NCI-H1105 treated with DMSO at 0.1 percent for 48 hours (cell line): ENCODE data around the gene TBC1D22A.
"Not testable (repeated sequence)": the region's sequence is repeated elsewhere in the genome, so short reads cannot be mapped to it uniquely, and the experiment has no call there.

ENCODE experiments used
- DNase-seq: peaks from one replicate; lab custom pipeline; 2025; lab: John Stamatoyannopoulos, UW

TBC1D22A gene

DNA sequence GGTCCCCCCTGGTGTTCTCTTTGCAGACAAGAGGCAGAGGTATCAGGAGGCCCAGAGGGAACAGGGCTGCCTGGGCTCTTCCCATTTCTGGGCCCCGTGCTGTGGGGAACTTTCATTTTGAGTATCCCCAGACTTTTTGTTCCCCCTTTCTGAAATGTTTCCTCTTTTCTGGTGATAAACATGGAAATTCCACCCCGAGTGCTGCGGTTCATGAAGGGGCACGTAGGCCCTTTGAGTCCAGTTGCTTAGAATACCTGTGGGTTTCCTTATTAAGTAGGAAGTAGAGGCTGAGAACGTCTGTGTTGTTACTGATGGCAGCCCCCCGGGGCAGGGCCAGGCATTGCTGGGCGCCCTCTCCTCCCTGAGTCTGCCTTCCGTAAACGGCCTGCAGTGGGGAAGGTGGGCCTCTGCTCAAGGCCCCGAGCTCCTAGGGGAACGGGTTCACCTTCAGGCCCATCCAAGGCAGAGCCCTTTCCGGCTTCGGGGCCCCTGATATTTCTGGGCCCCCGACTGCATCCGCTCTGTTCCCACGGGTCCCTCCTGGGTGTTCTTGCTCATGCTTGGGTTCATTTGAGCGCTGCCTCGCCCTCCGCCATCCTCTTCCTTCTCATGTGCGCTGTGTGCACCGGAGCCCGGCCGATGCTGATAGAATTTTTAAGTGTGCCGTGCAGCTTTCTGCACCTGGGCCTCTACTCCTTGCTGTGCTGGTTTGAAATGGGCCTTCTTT, 12.0 kb downstream of the TBC1D22A start:
- no peak for DNase-seq

DNA sequence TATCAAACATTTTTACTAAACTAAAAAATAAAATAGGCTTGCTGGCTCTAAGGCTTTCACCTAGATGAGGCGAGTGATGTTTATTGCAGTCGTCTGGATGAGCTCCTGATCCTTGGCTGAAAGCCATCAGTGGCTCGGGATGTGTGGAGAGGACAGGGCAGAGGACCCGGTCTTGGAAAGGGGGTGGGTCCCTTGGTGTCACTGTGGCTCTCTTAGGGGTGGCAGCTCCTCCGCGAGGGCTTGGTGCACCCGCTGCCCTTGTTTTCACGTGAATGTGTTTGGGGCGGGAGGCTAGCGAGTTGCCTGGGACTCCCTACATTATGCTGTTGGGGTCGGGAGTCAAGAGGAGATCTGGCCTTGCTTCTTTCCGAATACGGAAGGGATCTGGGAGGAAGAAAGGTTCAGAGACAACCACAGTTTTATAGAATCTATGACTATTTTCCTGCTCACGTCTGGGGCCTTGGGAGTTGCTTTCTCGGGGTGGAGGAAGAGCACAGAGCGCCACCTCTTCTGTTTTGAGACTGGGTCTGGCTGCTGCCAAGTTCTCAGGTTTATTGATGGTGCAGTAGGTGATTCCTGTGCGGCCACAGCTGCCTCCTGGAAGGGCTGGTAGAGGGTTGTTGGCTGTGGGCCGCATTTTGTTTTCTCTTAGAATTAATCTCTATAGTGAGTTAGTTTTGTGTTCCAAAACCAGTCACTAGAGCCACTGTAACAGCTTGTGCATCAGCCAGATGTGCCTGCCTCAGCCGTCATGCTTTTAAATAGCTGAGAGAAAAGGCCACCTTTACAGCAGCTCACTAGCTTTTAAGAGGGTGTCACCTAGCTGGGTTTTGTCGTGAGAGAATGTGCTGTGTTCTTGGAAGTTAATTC, 12.8 kb downstream of the TBC1D22A start:
- no peak for DNase-seq

DNA sequence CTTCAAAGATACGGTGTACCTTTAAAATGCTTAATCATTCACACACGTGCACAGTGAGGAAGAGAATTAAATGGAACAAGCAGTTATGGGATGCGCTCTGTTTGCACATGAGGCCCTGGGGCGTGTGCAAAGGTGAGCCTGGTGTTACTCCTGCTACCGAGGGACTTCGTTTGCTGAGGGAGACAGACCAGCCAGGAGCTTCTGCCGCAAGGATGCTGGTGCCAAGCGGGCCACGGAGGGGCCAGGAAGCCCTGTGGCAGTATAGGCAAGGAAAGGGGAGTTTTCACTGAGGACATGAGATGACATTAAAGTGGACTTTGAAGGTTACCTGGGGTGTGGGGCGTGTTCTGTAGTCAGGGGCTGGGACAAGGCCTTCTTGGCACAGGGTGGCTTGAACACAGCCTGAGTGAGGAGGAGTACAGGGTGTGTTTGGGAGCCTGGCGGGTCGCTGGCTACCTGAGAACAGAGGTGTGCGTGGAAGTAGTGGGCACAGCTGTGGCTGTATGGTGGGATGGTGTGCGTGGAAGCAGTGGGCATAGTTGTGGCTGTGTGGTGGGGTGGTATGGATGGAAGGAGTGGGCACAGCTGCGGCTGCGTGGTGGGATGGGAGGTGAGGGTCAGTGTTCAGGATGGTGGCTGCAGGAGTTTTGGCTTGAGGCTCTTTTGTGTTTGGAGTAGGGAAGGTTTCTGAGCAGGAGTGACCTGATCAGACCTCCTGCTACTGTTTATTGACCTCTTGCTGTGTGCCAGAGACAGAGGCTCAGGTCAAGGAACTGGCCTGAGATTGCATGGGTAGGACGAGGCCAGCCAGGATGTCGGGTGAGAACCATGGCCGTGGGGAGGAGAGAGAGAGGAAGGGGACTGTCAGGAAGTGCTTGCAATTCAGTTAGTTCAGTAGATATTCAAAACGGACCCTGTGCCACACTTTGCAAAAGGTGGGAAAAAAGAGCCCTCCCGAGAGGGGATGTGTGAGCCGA, 13.7 kb downstream of the TBC1D22A start:
- DNase-seq = no peak

DNA sequence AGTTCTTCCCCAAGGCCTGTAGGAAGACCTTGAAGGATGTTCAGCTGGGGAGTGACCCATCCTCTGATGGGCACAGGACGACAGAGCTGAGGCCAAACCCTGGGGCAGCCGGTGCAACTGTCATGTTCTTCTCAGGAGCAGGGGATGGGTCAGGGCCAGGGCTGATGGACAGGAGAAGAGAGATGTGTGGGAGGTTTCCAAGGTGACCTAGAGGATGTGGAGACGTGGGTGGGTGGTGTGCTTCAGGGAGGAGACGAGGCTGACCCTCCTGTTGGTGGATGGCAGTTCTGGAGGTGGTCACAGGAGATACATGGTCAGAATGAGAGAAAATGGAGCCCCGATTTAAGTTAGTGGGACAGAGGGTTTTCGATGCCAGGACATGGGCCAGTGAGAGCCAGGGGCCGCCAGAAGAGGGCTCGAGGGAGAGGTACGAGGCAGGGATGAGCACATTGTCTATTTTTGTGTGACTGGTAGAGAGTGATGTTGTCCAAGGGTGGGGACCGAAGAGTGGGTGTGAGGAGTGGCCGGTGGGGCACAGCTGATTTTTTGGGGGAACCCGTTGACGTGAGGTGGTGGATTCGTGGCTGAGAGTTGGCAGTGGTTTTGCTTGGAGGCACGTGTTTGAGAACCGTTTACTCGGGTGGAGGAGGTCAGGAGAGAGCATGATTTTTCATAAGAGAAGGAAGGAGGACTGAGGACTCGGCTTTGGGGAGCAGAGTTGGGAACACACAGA, 14.6 kb downstream of the TBC1D22A start:
- DNase-seq = no peak

DNA sequence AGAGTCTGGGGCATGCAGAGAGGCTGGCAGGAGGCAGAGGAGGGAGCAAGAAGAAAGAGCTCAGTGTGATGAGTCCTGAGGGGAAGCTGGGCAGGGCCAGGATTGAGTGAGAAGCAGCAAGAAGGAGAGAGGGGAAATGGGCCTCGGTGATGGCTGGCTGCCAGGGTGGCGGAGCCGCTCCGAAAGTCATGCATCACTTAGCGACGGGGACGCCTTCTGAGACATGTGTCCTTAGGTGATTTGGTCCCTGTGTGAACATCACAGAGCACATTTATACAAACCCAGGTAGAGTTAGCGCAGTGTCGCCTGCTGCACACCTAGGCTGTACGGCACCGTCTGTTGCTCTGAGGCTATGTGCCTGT, 15.1 kb downstream of the TBC1D22A start:
- DNase-seq = peak; percentile 27

DNA sequence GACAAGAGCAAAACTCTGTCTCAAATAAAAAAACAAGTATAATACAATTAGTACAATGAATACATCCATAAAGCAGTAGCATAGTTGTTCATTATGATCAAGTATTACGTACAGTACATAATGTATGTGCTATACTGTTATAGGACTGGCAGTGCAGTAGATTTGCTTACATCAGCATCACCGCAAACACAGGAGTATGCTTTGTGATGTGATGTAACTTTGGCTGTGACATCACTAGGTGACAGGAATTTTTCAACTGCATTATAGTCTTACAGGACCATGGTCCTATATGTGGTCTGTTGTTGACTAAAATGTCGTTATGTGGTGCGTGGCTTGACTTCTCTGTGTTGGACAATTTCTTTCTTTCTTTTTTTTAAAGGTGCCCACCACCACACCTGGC, 16.6 kb downstream of the TBC1D22A start:
- DNase-seq = no peak

DNA sequence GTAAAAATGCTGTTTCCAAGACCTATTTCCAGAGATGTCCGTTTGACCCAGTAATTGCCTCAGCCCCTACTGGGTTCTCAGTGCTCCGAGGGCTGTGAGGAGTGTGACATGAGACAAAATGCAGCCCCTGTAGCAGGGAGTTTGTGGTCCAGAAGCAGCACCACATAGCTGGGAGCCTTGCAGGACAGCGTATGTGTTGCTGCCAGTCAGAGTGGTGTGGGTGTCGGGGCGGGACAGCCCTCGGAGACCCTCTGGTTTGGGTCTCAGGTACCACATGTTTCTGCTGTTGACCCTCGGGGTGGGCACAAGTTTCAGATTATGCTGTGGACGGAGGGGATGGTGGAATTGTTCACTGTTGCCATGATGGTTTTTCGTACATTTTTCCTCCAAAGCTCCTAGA, 17.2 kb downstream of the TBC1D22A start:
- no peak for DNase-seq

DNA sequence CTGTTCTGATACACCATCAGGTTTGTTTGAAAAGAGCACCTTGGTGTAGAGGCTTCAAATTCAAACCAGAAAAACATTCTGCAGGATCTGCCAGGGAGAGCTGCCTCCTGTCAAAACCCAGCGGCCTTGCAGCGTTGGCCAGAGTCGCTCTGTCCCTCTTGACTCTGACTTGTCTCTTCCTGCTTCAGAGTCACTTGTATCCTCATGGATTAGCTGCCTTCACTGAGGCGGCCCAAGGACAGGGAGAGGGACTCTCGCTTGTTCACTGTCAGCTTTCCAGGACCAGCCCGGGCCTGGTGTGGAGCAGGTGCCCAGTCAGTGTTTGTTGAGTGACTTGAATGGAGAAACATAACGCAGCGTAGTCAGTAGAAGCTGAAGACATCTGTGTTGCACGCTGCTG, 18.0 kb downstream of the TBC1D22A start:
- DNase-seq = no peak

DNA sequence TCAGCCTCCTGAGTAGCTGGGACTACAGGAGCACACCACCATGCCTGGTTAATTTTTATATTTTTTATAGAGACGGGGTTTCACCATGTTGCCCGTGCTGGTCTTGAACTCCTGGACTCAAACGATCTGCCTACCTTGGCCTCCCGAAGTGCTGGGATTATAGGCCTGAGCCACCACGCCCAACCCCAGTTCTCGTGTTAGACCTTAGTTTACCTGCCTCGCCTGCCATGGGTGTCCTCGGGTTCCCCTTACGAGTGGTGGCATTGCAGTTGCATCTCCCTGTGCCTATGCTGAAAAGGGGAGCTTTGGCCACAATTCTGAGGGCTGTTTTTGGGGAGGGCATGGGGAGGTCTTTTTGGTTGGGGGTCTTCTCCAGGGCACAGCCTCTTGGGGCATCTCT, 18.8 kb downstream of the TBC1D22A start:
- DNase-seq = no peak

DNA sequence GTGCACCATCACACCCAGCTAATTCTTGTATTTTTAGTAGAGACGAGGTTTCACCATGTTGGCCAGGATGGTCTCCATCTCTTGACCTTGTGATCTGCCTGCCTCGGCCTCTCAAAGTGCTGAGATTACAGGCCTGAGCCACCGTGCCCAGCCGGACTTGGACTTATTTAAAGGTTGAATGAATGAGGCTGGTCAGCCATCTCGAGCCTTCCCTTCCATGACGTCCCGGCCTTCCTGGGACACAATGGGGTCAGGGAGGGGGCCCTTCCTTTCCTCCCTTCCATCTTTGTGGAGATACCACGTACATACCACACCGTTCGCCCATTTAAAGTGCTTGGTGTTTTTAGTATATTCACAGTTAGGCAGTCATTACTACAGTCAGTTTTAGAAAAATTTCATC, 19.8 kb downstream of the TBC1D22A start:
- DNase-seq = not testable (repeated sequence)

DNA sequence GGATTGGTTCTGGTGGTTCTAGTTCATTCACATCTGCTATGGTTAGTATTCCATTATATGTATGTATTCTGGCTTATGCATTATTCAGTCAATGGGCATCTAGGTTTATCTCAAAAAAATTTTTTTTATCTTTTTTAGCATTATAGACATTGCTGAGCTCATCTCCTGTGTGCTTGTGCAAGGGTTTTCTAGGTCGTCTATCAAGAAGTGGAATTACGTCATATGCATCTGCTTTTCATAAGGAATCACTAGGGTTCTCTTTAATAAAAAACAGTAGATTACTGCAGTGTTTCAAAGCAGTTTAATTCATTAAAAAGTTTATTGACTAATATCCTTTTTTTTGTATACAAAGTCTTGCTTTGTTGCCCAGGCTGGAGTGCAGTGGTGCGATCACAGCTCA, 21.3 kb downstream of the TBC1D22A start:
- no peak for DNase-seq

DNA sequence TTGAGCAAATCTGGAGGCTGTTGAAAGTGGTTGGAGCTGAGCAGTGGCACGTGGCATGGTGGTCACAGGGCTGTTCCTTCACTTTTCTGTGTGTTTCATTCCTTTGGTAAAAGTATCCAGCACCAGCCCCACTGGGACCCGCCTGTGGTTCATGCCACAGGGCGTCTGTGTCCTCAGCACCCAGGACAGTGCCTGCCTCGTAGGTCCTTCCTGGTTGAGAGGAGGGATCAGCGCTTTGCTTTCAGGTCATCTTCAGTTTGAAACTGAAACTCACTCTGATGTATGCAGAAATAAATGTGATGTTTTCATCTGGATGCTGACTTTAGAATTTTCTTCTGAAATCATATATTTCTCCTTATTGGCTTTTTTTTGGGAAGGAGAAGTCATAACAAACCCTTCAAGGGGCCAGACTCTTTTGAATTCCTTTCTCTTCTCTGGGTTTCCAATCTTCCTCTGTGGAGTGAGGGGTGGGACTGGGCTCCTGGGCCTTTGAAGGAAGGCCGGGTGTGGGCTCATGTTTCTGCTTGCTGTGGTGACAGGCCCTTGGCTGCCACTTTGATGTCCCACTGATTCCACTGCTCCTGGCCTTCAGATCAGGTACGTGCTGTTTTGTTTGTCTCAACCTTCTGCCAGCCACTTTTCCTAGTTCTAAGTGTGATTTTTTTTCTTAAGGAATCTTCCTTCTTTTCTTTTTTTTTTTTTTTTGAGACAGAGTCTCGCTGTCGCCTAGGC, 26.2 kb downstream of the TBC1D22A start:
- no peak for DNase-seq

DNA sequence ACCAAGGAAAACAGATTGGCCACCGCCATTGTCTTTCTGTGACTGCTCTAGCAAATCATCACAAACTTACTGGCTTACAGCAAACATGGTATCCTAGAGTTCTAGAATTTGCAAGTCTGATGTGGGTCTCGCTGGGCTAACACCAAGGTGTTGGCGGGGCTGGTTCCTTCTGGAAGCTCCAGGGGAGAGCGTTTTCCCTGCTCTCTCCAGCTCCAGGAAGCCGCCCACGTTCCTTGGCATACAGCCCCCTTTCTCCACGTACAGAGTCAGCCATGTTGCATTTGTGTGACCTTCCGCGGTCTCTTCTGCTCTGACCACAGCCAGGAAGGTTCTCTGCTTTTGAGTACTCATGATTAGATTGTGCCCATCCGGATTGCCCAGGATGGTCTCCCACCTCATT, 27.5 kb downstream of the TBC1D22A start:
- DNase-seq = no peak

DNA sequence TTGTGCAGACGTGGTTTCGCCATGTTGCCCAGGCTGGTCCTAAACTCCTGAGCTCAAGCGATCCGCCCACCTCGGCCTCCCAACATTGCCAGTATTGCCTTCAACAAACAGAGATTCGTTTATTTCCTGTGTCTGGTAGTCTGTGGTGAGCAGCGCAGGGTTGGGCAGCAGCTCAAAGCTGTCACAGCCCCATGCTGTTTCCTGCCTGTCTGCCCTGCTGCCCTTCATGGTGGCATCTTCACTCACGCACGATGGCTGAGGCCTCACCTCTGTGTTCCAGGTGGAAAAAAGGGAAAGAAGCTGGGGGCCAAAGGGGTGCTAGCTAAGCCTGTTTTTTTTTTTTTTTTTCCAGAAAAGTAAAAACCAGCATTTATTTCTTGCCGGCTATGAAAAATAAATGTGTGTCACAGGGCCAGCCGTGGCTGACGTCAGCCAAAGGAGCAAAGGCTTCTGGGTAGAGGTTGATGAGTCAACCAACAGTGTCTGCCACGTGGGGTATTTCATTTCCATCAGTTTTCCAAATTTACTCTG, 28.8 kb downstream of the TBC1D22A start:
- DNase-seq = no peak

DNA sequence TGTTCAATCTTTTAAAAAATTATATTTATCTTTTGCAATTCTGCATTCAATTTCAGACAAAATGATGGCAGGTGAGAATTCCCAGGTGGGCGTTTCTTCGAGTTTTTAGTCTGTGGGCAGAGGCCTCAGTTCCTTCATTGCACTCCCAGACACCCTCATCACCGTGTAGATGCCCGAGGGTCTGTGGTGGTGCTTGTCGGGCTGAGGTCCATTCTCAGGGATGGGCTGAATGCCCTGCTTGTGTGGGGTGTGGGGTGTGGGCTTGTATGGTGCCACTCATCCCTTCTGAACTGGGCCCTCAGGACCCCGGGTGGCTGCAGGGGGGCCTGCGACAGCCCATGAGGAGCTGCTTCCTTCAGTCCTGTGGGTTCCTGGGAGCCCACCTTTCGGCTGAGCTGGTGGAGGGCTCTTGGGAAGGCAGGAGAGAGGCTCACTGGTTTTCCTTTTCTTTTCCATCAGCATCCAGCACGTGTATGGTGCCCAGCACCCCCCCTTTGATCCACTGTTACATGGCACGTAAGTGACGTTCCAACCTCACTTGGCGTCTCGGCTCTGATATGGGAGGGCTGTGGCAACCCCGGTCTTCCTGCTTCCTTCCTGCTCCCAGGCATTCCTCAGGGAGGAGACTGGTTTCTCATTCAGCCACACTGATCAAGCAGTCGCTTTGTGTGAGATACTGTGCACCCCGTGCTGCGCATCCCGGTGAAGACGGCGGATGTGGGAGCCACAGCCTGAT, 29.8 kb downstream of the TBC1D22A start:
- no peak for DNase-seq

DNA sequence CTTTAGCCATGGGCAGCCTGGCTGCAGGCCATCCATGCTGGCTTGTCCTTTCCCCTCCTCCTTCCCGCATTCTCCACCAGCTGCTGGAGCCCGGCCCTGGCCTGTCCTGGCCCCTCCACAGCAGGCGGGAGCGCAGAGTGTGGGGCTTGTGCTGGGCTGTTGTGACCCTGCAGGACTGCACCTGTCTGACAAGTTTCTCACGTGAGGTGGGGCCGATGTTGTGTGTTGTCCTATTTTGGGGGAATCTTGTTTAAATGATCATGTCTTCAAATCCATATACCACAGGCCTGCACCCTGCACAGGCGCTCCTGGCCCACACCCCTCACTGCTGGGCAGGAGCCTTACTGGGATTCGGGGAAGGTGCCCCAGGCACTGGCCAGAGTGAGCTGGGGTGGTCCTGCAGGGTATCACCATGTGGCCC, 30.4 kb downstream of the TBC1D22A start:
- no peak for DNase-seq

DNA sequence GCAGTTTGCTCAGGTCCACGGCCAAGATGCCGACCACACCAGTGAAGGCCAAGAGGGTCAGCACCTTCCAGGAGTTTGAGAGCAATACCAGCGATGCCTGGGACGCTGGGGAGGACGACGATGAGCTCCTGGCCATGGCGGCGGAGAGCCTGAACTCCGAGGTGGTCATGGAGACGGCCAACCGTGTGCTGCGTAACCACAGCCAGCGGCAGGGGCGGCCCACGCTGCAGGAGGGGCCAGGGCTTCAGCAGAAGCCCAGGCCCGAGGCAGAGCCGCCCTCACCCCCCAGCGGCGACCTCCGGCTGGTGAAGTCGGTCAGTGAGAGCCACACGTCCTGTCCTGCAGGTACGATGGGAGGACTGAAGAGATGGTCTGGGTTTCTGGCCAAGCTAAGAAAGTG, 31.0 kb downstream of the TBC1D22A start:
- DNase-seq = no peak

DNA sequence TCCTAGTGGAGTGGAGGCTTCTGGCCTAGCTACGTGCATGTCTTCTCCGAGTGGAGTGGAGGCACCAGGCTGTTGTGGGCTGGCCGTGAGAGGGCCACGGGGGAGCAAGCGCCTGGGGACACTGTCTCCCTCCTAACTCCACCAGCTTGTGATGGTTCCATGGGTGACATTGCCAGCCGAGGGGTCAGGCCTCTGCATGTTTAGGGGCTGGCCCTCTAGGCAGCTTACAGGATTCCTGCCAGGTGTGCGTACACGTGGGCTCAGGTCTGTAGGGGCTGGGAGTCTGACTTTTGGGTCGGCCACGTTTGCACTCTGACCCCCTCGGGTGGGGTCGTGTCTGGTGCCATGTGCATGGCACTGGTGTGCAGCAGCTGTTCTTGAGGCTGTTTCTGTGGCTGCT, 31.6 kb downstream of the TBC1D22A start:
- no peak for DNase-seq

DNA sequence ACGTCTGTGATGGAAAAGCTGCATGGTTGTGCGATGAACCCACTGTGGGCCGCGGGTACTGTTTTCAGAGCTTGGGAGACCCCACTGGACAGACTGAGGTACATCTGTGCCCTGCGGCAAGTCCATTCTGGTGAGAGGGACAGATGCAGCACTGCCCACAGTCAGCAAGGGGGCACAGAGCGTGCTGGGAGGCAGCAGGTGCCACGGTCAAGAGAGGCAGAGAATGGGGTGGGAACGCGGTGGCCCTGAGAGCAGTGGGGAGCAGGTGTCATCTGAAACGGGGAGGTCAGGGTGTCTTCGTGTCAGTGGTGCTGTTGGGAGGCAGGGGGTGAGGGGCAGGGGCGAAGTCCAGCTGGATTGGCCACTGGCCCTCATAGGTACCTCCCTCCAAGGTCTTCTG, 32.0 kb downstream of the TBC1D22A start:
- no peak for DNase-seq

DNA sequence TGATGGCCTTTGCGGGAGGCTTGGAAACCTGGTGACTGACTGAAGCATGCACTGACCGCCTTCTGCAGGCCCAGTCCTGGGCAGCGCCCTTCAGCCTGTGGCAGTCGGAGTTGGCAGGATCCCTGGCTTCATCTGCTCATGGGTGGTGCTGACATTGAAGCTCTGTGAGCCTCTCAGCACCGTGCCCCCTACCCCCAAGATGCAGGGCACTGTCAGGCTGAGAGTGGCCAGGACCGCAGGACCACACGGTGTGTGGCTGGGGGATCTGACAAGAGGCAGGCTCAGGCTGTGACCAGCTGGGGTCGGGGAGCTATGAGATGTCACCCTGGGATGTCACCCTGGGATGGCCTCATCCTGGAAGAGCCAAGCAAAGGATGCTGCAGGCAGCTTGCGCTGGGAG, 32.7 kb downstream of the TBC1D22A start:
- no peak for DNase-seq
